Testis (tissue), 2 donors: Measurements from ENCODE around the gene TTLL5.

Experiments used
- CTCF ChIP-seq, 3 experiments: fragments of 450-650 bp in 2 of 3; fragments of 200-600 bp in 1 of 3; sonication (generic) in 1 of 3; IDR thresholded peaks; one replicate each; pipeline ENCODE4 v1.5.1; 2016 to 2019; ENCODE audit warnings: antibody characterized with exemption in 3 of 3, mild to moderate bottlenecking in 2 of 3, moderate library complexity in 1 of 3
- POLR2A ChIP-seq: fragments of 450-650 bp; IDR thresholded peaks from one replicate; pipeline ENCODE4 v1.6.1; 2017; ENCODE audit warnings: antibody characterized with exemption, mild to moderate bottlenecking, moderate library complexity

- TF ChIP-seq CTCF (IDR thresholded peaks at IDR 0.05) (no peak), POLR2A (no peak)
Measured at GRCh38 chr14:75927564-75928087, 266.6 kb downstream of the TTLL5 start.
